Stimulated activated CD8-positive, alpha-beta memory T cell treated with anti-CD3 and anti-CD28 coated beads, Interleukin-2, amount 100 ng/mL, for 1 hour (primary cell): ENCODE results near the gene GPC5.
"Not testable (repeated sequence)": the region's sequence is repeated elsewhere in the genome, so short reads cannot be mapped to it uniquely, and the experiment has no call there.

Source experiments
- DNase-seq, 2 donors: peaks; one replicate each; pipeline ENCODE4 v3.0.0-alpha.2; 2020; ENCODE audit warnings: low read depth in 2 of 2

GPC5 gene

GRCh38 chr13:91863699-91864098 lies 465.3 kb downstream of the GPC5 start:
- DNase-seq = no peak

GRCh38 chr13:91868351-91868750 lies 469.9 kb downstream of the GPC5 start:
- DNase-seq = no peak

- no peak for DNase-seq
Measured at GRCh38 chr13:91878491-91878890, 480.1 kb downstream of the GPC5 start.

GRCh38 chr13:91879360-91879759 lies 480.9 kb downstream of the GPC5 start:
- DNase-seq = no peak

GRCh38 chr13:91882918-91883317 lies 484.5 kb downstream of the GPC5 start:
- DNase-seq = no peak

GRCh38 chr13:91889641-91890040 lies 491.2 kb downstream of the GPC5 start:
- no peak for DNase-seq

- no peak for DNase-seq
Measured at GRCh38 chr13:91891141-91891540, 492.7 kb downstream of the GPC5 start.

GRCh38 chr13:91893040-91893439 lies 494.6 kb downstream of the GPC5 start:
- no peak for DNase-seq

- no peak for DNase-seq
Measured at GRCh38 chr13:91894316-91894715, 495.9 kb downstream of the GPC5 start.

- no peak for DNase-seq
Measured at GRCh38 chr13:91896547-91896946, 498.1 kb downstream of the GPC5 start.

GRCh38 chr13:91898986-91899385 lies 500.6 kb downstream of the GPC5 start:
- not testable (repeated sequence) for DNase-seq

- no peak for DNase-seq
Measured at GRCh38 chr13:91902291-91902690, 503.9 kb downstream of the GPC5 start.

GRCh38 chr13:91904005-91904404 lies 505.6 kb downstream of the GPC5 start:
- DNase-seq = no peak

- DNase-seq = no peak
Measured at GRCh38 chr13:91904597-91904996, 506.2 kb downstream of the GPC5 start.

- no peak for DNase-seq
Measured at GRCh38 chr13:91907398-91907797, 509.0 kb downstream of the GPC5 start.

GRCh38 chr13:91909617-91910016 lies 511.2 kb downstream of the GPC5 start:
- no peak for DNase-seq

- DNase-seq = no peak
Measured at GRCh38 chr13:91922969-91923592, 524.7 kb downstream of the GPC5 start.

GRCh38 chr13:91930687-91931086 lies 532.3 kb downstream of the GPC5 start:
- no peak for DNase-seq

- DNase-seq = no peak
Measured at GRCh38 chr13:91934354-91934753, 535.9 kb downstream of the GPC5 start.

- no peak for DNase-seq
Measured at GRCh38 chr13:91946498-91947070, 548.2 kb downstream of the GPC5 start.

GRCh38 chr13:91948736-91949135 lies 550.3 kb downstream of the GPC5 start:
- no peak for DNase-seq

- DNase-seq = no peak
Measured at GRCh38 chr13:91950803-91951202, 552.4 kb downstream of the GPC5 start.

- no peak for DNase-seq
Measured at GRCh38 chr13:91955546-91956355, 557.3 kb downstream of the GPC5 start.
